ENCODE measurements around the gene TAS2R46.

The TAS2R46 gene

DNA sequence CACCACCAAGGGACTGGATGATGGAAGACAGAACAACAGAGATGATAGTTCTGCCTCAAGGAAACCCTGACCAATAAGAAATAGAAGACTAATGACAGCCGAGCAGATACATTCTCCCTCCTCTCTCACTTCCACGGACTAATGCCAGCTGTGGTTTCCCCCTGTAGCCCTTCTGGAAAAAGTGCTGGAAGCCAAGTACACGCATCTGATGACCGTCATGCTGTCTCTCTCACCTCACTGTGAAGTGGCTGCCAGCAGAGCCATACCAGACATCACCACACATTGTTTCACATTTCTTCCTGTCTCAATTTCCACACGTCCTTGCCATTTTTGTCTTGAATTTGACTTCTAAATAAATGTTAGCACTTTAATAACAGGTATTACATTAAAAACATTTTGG is 27.2 kb upstream of the TAS2R46 start:
- TF ChIP-seq, protein P1, sequence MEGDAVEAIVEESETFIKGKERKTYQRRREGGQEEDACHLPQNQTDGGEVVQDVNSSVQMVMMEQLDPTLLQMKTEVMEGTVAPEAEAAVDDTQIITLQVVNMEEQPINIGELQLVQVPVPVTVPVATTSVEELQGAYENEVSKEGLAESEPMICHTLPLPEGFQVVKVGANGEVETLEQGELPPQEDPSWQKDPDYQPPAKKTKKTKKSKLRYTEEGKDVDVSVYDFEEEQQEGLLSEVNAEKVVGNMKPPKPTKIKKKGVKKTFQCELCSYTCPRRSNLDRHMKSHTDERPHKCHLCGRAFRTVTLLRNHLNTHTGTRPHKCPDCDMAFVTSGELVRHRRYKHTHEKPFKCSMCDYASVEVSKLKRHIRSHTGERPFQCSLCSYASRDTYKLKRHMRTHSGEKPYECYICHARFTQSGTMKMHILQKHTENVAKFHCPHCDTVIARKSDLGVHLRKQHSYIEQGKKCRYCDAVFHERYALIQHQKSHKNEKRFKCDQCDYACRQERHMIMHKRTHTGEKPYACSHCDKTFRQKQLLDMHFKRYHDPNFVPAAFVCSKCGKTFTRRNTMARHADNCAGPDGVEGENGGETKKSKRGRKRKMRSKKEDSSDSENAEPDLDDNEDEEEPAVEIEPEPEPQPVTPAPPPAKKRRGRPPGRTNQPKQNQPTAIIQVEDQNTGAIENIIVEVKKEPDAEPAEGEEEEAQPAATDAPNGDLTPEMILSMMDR (IDR thresholded peaks at IDR 0.05; ENCODE audit: low read depth, low read length, missing control alignments): no peak
- no peak for DNase-seq (ENCODE audit: low read depth)
- in situ Hi-C loops (cut with HindIII; ENCODE audit: low sequenced_read_pairs): no loop called here
- no peak overlapping the region for H3K4me3 ChIP-seq (ENCODE audit: low read depth, low read length)

DNA sequence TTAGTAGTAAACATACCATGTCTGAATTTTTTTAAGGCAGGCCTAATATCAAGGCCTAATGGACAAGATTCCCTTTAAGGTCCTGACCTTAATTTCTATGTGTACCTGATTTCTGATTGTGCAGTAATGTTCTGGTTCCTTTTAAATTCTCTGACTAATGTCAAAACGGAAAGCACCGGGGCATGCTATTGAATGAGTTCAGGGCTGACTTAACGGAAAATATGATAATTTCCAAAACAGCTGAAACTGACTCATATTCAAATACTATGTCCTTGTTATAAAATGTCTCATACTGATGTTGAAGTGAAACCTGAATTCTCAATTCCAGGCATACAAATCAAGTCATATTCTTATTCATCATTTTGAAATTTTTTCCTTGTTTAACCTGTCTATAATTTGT is 23.3 kb upstream of the TAS2R46 start:
- no peak overlapping the region for H3K4me3 ChIP-seq (ENCODE audit: low read depth, low read length)
- DNase-seq (ENCODE audit: low read depth): no peak
- TF ChIP-seq, protein P1 (IDR thresholded peaks at IDR 0.05; ENCODE audit: low read depth, low read length, missing control alignments): no peak
- in situ Hi-C loops (cut with HindIII; ENCODE audit: low sequenced_read_pairs): no loop called here

DNA sequence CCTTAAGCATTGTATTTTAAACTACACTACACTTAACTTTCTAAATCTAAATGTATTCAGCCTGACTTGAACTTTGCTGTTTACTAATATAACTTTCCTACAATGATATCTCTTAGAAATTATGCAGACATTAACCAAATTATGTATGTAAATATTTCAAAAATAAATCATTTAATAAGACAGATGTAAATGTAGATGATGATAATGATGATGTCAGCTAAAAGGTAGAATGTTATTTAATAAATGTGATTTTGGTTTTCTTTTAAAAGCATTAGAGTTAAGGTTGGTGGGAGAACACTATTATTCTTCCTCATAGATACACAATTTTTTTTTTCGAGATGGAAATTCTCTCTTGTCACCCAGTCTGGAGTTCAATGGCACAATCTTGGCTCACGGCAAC is 19.9 kb upstream of the TAS2R46 start:
- no peak overlapping the region for H3K4me3 ChIP-seq (ENCODE audit: low read depth, low read length)
- DNase-seq (ENCODE audit: low read depth): no peak
- in situ Hi-C loops (cut with HindIII; ENCODE audit: low sequenced_read_pairs): no loop called here
- TF ChIP-seq, protein P1 (IDR thresholded peaks at IDR 0.05; ENCODE audit: low read depth, low read length, missing control alignments): no peak

DNA sequence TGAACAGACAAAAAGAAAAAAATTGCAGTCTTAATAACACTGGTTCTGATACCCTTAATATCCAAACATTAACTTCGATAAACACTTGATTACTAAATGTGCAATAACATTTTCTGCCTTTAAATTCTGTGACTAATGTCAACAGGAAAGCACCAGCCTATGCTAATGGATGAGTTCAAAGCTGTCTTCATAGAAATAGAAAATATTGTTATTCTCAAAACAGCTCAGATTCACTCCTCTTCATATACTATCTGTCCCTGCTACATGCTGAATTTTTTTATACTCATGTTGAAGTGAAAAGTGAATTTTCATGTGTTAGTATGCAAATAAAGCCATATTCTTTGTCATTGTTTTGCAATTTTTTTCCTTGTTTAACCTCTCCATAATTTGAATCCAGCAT is 16.2 kb upstream of the TAS2R46 start:
- no peak for DNase-seq (ENCODE audit: low read depth)
- TF ChIP-seq, protein P1 (IDR thresholded peaks at IDR 0.05; ENCODE audit: low read depth, low read length, missing control alignments): no peak
- H3K4me3 ChIP-seq (ENCODE audit: low read depth, low read length): no peak overlapping the region
- in situ Hi-C loops (cut with HindIII; ENCODE audit: low sequenced_read_pairs): no loop called here

DNA sequence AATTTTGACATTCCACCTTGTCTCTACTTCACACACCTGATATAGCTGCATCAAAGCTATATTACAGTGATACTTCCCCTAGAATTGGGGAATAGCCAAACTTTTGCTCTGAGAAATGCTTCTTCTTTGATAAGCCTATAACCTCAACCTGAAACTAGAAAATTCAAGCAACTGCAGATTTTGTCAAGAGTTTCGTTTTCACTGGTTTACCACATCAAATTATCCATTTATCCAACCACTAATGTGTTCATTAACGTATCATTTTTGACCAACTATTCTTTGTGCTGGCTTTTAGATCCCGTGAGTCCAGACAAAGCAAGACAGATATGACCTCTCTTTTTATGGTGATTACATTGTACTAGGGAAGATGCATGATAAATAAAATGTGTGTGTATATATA is 13.5 kb upstream of the TAS2R46 start:
- DNase-seq (ENCODE audit: low read depth): no peak
- in situ Hi-C loops (cut with HindIII; ENCODE audit: low sequenced_read_pairs): no loop called here
- H3K4me3 ChIP-seq (ENCODE audit: low read depth, low read length): no peak overlapping the region
- TF ChIP-seq, protein P1 (IDR thresholded peaks at IDR 0.05; ENCODE audit: low read depth, low read length, missing control alignments): no peak

DNA sequence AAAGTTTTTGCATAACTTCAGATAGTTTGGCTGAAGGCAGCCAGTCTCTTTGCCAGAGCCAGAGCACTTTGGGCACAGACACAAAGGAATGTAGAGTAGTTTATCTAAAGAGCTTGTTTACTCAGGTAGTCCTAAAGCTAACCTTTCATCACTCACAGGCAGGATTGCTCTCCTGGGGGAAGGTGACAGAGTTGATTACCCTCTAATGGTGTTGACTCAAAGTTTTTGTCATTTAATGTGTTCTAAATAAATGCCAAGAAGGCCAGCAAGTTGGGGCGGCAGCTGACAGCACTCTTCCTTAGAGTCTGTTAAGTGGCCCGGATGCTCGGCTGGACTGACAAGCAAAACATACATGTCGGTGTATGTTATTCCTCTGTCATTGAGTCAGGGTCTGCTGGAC is 9.3 kb upstream of the TAS2R46 start:
- in situ Hi-C loops (cut with HindIII; ENCODE audit: low sequenced_read_pairs): no loop called here
- TF ChIP-seq, protein P1 (IDR thresholded peaks at IDR 0.05; ENCODE audit: low read depth, low read length, missing control alignments): no peak
- no peak for DNase-seq (ENCODE audit: low read depth)
- no peak overlapping the region for H3K4me3 ChIP-seq (ENCODE audit: low read depth, low read length)

DNA sequence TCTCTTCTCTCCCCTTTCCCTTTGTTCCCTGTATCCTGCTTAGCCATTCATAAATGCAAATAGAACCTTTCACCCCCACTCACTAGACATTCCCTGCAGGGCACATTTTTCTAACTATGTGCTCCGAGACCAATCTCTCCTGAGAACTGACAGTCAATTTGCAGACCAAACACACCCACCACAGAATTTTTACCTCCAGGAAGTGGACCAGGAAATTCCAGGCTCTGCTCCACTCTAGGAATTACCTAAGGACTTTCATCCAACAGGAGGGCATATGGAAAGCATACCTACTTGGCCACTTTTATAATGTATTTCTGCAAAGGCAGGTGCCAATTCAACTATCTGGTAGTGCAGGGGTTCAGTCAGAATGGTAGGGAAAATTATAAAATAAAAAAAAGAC is 8.9 kb upstream of the TAS2R46 start:
- no peak overlapping the region for H3K4me3 ChIP-seq (ENCODE audit: low read depth, low read length)
- in situ Hi-C loops (cut with HindIII; ENCODE audit: low sequenced_read_pairs): no loop called here
- TF ChIP-seq, protein P1 (IDR thresholded peaks at IDR 0.05; ENCODE audit: low read depth, low read length, missing control alignments): no peak
- DNase-seq (ENCODE audit: low read depth): no peak

Measured in astrocyte of the cerebellum (primary cell).